Inflammatory macrophage (primary cell): ENCODE results near the gene HDAC4.

Experiments
- DNase-seq, 2 donors: peaks; one replicate each; pipeline ENCODE4 v3.0.0-alpha.2; 2020 to 2022

The HDAC4 gene

DNA sequence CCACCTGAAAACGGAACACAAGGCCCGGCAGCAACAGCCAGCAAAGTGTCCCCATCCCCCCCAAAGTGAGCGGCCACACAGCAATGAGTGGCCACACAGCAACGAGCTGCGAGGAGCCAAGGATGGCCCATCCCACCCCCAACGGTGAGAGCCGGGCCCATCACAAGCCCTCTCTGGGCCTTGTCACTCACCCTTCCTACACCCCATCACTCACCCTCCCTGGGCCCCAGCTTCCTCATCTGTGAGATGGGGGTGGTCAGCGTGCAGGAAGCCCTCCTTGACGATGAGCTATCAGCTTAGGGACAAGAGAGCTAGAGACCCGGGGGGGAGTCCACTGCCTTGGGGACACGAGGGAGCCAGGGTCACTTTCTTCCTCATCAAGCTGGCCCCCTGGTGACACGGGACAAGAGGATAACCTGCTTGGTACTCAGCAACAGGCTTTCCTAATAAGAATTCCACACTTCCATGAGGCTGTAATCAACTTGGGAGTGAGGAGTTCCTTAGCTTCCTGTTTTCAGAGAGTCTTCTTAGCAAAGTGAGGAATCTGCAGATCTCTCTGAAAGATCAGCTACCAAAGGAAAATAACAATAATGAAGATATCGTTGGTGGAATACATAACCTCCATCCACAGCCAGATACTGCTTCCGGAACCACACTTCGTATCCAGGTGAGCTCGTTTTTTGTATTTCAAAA is 92.8 kb downstream of the HDAC4 start:
- no peak for DNase-seq

DNA sequence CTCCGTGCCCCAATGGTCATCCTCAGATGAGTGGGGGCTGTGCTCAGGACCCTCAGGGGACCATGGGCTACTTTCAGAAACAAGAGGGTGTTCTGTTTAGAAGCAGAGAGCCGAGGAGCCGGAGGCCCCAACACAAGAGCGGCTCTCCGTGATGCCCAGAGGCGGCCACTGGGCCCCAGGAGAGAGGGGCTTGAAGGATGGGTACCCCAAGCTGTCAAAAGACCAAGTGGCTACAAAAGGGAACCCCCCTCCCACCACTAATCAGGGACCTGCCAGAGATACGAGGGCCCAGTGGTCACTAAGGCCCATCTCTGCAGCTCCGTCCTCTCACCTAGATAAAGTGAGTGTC is 93.6 kb downstream of the HDAC4 start:
- no peak for DNase-seq

DNA sequence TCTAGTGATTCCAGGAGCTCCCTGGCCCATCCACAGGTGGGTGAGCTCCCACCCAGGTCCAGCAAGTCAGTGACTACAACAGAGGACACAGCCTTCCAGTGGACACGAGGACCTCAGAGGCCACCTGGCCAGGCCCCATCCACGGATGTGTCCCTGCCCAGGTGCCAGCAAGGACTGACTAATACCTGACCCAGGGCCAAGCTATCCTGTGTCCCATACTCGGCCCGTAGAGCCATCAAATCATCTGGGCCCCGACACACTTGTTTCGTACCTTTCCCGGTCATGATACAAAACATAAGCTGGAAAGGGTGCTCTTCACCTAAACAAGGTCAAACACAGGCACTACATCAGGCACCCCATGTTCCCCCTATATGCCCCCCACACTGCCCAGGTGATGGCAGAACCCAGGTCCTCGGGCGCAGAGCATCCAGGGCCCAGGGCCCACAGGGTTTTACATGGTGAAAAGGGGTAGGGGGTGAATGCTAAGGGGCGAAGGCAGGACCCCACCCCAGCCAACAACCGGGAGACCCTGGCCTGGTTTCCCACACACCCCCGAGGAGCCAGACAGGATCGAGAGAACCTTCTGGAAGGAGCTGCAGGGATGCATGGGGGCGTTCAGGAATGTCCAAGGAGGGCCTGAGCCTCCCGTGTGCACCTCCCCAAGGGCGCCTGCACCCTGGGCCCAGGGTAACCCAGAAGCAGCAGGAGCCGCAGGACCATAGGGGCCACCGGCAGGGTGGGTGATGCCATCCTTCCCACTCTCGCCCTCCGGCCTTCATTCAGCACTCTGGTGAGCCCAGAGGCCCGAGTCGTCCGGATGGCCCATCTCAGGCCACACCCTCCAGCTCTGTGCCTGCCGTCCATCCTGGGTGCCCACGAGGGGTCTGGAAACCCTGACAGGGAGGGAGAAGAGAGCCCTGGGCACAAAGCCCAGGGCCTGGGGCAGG is 94.3 kb downstream of the HDAC4 start:
- DNase-seq, result no peak

DNA sequence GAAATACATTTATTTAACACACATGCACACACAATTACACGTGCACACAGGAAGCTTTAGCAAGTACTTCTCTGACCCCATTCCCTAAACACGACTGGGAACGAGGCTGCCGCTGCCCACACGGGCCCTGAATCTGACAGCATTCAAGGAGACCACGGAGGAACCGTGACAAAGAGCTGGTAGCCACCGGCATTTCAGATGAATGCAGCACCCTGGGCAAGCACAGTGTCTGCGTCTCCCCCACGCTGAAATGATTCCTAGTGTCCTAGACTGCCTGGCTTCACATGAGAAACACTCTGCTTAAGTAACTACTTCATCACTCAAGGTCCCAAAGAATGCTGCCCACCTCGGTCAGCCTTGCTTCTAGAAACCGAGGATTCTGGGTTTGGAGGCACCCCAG is 95.0 kb downstream of the HDAC4 start:
- no peak for DNase-seq

DNA sequence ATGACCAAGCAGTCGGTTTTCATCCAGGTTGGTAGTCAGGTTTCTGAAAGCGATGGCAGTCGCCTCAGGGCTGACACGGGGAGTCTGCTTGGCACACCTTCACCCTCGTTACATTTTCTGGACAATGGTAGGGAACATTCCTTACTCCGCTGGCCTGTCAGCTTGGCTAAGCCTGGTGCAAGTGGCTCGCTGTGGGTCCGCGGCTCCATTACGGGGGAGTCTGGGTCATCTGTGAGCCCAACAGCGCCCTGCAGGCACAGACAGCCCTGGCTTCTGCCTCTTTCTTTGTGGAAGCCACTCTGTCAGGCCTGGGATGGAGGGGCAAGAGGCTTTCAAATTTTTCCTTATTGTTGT is 95.6 kb downstream of the HDAC4 start:
- no peak for DNase-seq

DNA sequence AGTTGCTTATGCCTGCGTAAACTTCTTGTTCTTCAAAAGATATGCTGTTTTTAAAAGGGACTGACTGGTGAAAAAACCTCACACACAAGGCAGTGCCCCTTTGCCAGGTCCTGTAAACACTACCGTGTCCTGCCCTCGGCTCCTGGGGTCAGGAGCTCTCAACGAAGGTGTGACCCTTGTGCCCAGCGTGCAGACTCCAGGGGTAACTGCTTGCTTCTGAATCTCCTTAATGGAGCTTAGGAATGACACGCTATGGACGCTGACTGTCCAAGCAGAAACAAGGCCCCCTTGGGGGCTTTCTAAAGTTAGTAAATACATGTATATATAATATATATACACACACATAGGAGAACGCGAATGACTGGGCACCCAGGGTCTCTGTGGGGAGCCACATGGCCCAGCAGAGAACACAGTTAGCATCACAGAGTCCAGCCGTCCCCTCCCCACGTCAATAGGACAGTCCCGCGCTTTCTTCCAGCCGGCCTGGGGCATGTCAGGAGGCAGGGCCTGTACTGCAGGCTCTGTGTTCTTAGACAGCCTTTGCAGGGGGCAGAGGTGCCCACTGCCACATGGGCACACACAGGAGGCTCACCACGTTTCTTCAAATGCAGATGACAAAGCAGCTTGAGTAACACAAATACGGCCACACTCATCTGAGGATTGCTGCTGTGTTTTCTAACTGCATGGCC is 96.1 kb downstream of the HDAC4 start:
- no peak for DNase-seq

DNA sequence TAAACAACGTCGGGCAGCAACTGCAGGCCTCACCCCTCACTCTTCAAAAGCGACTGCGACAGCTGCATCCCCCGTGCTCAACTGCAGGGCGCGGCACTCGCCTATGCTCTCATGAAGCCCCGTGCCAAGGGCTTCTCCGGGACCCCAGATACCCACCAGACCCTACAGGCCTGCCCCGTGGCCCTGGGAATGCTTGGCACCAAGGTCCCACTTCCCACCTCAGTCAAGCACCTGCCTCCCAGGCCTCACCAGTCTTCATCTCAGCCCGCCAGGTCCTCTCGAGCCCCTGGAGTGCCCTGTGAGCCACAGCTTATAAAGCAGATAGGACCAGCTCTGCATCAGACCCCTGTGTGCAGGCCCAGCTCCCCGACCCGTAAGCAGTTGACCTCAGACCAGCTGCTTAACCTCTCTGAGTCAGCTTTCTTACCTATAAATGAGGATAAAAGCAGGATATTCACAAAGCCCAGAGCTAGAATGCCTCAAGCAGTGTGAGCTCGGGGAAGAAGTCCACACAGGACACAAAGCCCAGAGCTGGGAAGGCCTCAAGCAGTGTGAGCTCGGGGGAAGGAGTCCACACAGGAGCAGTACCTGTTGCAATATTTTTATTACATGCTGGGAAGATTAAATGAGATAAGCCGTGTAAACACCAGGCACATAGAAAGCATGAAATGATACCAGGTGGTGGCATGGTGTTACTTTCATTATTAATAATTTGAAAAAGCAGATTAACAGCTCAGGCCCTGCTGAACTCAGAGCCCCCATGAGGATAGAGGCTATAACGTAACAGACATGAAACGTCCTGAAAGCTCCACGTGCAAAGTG is 96.9 kb downstream of the HDAC4 start:
- DNase-seq, result no peak

DNA sequence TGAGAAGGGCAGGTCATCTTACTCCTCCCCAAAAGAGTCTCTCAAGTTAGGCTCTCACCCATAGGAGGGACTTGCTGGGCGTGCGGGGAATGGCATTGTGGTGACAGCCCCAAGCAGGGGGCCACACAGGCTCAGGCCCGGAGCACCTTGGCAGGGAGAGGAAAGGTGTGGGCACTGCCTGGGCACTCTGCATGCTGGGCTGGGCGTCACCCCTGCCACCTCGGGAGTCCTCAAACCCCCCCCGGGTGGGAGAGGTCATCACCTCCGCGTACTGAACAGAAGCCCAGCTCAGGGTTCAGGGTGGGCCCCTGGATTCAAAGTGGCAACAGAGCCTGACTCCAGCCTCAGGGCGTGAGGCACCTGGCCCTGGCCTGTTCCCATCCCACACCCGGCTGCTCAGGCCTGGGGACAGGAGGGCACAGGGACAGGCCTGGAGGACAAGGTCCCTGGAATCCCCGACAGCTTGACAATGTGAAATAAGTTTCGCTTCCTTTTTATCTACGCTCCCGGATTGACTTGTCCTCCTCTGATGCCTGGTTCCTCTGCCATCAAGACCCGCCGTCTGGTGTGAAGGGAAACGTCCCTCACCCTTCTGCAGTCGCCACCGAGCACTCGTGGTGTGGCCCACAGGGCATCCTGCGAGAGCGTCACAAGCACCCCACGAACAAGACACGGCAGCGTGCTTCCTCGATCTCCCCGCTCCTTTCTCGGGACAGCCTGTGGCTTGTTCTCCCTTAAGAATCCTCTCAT is 97.8 kb downstream of the HDAC4 start:
- peak; percentile 70 to 75 for DNase-seq

DNA sequence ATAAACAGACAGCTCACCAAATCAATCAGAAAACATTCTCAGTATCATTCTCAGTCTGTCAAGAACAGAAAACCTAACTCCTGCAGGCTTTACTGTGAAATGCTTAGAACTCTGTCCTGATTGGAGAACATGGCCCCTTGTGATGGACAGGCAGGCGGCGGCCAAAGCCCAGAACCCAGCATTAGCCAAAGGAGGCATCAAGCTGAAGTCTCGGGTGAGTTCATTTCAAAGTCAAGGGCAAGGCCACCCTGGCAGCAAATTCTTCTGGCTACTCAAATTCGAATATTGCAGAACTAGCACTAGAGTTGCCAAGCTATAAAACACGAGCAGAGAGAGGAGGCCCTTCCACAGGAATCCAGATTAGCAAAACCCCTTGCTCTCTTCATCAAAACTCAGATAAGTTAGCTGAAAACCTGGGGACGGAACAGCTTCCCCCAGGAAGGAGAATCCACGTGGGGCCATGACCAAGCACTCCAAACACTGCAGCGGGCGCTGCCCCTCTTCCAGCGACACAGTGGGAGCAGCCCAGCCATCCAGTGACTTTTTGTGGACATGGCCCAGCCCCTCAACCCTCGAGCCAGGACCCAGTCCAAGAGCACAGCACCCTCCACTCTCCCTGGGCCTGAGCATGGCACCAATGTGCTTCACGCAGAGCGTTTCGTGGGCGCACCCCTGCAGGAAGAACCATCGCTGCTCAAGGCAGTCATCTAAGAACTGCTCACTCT is 98.6 kb downstream of the HDAC4 start:
- no peak for DNase-seq

DNA sequence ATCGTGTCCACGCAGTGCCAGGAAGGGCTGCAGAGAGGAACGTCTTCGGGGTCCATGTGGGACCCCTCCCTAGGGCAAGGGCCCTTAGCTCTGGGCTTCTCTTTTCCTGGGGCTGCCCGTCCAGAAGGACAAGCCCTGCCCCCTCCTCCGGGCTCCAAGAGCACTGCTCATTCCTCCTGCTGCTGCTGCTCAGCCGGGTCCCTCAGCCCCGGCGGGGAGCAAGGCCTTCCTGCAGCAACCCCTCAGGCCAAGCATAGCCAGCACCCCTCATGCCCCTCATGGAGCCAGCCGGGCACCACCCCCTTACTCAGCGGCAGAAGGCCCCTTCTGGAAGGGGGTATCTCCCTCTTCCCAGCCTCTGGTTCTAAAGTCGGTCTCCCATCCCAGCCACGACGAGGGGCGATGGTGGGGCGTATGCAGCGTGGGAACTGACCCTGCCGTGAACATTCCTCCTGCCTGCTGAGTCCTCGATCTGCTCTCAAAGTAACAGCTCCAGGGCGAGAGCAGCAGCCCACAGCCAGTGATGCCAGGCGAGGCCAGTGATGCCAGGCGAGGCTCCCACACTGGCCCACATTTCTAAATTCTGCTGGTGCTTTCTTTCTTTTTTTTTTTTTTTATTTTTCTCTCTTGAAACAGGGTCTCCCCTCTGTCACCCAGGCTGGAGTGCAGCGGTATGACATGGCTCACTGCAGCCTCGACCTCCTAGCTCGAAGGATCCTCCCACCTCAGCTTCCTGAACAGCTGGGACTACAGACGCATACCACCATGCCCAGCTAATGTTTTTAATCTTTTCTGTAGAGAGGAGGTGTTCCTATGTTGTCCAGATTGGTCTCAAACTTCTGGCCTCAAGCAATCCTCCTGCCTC is 99.7 kb downstream of the HDAC4 start:
- DNase-seq, result no peak

DNA sequence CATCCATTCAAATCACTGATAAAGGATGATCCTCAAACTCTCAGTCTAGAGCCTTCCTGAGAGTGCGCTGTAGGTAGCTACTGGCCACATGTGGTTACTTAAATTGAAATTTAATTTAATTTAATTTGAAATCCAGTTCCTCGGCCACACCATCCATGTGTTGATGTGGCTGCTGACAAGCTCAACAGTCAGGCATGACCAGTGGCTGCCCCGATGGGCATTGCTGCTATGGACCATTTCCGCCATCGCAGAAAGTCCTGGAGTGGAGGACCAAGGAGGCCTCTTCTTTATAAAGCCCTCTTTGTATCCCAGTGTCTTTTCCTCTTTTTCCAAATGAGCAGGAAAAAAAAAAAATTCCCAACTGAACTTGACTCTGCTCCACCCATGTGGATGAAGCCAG is 100.6 kb downstream of the HDAC4 start:
- DNase-seq, result no peak

DNA sequence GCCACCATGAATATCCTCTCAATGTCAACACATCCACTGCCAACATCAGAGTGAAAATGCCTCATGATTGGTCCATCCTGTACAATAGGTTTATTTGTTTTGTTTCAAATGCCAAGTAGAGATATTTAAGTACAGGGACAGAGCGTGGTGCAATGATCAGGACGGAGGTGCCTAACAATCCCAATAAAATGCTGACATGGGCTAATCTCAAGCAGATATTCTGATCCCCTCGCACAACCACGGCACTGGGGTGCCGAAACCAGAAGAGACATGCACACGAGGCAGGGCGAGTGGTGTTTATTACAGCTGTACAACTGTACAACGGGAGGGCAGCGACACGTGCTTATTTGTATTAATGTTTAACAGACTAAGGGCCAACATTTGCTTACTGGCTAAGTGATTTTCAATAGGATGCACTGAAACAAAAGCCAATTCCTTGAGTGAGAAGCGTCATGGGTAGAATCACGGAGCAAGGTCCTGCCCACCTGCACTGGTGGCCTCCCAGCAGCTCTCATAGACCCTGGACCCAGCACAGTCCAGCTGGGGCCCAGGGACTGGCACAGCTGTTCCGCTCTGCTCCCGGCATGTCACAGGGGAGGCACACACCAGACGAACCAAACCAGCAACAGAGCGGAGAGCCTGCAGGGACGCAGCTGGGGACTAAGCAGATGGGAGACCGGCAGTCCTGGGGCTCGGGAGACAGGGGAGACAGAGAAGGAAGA is 101.4 kb downstream of the HDAC4 start:
- no peak for DNase-seq

DNA sequence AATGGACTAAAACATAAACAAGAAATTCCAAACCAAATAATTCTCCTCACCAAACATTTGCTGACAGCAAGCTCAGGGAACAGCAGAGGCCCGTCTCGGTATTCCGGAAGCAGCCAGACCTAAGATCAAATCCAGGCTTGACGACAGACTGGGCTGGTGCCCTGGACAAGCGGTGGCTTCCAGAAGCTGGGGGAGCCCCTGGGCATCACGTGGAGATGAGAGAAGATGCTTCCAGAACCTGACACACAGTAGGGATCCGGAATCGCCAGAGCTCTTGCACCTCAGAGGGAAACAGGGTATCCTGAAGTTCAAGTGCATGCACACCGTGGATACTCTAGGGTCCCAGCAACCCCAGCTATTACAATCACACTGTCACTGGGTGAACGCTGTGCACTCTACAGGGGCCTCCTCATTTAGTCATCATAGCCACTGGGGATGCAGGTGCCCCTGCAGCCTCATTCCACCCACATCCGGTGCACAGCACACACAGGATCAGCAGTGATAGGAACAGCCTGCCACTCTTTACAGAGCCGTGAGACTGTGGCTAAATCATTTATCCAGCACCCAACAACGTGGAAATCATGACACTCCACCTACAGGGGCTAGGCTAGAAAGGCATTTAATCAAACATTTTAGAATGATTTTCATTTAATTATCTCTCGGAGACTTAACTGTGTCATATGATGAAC is 102.6 kb downstream of the HDAC4 start:
- DNase-seq, result no peak

DNA sequence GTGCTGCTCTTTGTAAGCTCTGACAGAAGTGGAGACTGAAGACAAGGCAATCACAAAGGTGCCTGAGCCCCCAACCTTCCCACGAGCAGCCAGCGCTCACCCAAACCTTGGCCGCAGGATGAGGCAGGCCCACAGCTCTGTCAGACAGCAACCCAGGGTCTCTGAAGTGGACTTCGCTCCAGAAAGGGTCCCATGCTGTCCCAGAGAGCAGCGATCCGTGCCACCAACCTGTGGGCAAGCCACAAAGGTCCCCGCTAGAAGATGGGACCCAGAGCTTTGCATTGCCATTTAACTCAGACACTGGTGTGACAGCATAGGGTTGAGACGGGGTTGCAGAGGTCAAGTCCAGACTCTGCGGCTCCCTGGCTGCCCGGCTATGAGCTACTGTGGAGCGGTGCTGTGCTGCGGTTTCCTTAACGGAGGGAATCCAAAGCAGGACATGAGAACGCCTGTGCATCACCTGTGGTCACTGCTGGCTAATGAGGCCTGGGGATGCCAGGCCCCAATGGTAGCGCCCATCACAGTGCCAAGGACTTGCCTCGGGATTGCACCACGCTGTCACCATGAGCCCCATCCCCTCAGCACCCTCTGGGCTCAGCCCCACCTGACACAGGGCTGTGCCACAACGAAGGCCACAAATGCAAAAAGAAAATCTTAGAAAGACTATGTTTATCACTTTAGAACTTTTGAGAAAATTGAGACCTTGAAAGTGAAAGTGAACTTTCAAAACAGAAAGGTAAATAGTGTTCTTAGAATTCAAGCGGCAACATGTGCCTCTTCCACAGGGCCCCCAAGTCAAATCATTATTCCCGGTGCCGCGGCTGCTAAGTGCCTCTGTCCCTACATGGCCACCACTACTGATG is 103.4 kb downstream of the HDAC4 start:
- no peak for DNase-seq

DNA sequence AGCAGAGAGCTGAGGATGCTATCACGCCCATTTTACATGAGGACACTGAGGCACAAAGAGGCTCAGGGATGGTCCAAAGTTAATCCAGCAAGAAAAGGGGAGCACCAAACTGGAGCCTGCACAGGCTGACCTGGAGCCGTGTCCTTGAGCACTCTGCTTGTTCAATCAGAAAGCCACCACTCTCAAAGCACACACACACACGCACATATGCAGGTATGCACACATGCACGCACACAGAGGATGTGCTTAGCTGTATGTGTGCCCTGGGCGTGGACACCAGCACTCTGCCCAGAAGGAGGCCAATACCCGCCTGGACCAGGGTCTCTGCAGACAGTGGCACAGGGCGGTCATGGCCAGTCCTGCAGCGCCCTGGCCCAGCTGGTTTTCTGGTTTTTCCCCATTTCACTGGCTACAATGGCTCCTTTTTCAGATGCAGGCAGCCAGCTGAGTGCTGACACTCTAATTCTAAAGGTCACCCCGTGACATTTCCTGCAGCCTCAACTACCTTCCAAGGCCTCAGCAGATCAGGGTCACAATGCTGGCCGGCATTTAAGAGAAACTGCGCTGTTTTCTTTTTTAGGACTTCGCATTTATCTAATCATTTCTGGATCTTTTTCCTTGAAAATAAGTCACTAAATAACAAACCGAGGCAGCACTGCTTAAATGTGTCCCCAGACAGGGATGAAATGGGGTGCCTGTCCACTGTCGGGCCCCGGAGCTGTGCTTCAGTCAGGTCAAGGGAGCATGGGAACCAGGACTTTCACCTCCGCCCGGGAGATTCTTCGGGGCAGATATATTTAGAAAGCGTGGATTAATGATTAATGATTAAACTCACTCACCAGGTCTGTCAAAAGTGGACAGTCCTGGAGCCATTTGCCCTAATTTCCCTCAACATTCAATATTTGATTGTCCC is 104.5 kb downstream of the HDAC4 start:
- DNase-seq, result no peak

DNA sequence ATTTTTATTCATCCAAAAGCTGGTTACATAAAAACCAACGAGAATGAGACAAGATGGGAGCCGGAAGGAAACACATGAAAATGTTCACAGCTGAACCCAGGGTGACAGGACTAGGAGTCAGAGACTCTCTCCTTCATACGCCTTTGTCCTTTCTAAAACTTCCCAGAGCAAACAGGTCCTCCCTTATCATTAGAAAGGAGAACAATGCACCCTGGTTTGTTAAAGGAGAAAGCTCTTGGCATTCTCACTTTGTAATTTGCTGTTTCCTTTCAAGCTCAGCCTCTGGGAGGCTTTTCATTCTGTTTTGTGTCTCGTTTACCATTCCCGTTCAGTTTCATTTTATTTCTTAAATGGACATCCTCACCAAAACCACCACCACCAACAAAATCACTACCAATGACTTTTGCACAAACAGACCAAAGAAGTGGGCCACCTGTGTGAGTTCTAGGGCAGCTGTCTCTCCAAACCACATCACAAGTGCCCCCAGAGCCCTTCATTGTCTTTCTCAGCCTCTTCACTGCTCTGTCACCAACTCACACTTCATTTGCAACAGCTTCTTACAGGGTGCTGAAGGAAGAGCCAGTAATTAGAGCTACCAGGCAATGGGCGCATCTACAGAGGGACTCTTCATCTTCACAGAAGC is 105.3 kb downstream of the HDAC4 start:
- no peak for DNase-seq
